Spleen (tissue), 7 donors: ENCODE data around the gene KBTBD8.

Experiments
- POLR2AphosphoS5 ChIP-seq, 3 donors: sonication (generic); formaldehyde crosslinking; IDR thresholded peaks; one replicate each; pipeline ENCODE4 v1.5.1; 2017; ENCODE audit warnings: antibody characterized with exemption in 3 of 3
- TF ChIP-seq, protein P1 (sequence below), 11 experiments: fragments of 200-600 bp in 7 of 11; fragments of 450-650 bp in 4 of 11; sonication (generic) in 4 of 11; IDR thresholded peaks in 8 of 11; conservative IDR thresholded peaks in 3 of 11; 1 replicate in 7 of 11; 2 replicates in 4 of 11; pipeline versions ENCODE4 v1.4.0 to v1.8.0; 2016 to 2021; ENCODE audit warnings: antibody characterized with exemption in 11 of 11, inconsistent platforms in 4 of 11, mild to moderate bottlenecking in 1 of 11
- donor health status: DM: no; HTN: no; CAD: no; lungs with moderate emphysema.
- donor health status: DM: no; HTN: no; CAD: no.
- donor health status: DM: no; HTN: no; CAD: no.

DNA sequence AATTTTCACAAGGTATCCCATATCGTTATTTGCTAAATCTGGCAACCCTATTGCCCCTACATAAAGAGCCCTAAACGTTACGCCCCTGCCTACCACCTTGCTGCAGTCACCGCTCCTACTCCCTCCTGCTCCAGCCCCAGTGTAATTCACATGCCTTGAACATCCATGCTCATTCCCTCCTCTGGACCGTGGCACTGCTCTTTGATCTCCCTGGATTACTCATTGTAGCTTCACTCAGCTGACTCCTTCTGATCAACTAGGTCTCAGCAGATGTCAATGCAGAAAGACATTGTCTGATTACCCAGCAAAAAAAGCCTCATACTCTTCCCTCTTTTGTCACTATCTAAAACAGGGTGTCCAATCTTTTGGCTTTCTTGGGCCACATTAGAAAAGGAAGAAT lies 40.7 kb upstream of the KBTBD8 start:
- TF ChIP-seq, protein P1, sequence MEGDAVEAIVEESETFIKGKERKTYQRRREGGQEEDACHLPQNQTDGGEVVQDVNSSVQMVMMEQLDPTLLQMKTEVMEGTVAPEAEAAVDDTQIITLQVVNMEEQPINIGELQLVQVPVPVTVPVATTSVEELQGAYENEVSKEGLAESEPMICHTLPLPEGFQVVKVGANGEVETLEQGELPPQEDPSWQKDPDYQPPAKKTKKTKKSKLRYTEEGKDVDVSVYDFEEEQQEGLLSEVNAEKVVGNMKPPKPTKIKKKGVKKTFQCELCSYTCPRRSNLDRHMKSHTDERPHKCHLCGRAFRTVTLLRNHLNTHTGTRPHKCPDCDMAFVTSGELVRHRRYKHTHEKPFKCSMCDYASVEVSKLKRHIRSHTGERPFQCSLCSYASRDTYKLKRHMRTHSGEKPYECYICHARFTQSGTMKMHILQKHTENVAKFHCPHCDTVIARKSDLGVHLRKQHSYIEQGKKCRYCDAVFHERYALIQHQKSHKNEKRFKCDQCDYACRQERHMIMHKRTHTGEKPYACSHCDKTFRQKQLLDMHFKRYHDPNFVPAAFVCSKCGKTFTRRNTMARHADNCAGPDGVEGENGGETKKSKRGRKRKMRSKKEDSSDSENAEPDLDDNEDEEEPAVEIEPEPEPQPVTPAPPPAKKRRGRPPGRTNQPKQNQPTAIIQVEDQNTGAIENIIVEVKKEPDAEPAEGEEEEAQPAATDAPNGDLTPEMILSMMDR (IDR thresholded peaks at IDR 0.05 in 8 of 11, conservative IDR thresholded peaks at IDR 0.05 in 3 of 11) = no peak
- no peak for TF ChIP-seq POLR2AphosphoS5 (IDR thresholded peaks at IDR 0.05)
